Measurements from ENCODE around the gene ENOX2. TPM values are rescaled to one million over a fixed set of nuclear protein-coding genes. Genes with fewer than 3 reads are reported as not detected.

Gene ENOX2
- total RNA-seq, 4 donors from 2014 or later = 8.0 to 28.0 (median 15.2) TPM

- no peak overlapping the region for H3K27ac ChIP-seq
- no peak for TF ChIP-seq EP300 (IDR thresholded peaks at IDR 0.05)
- no peak overlapping the region for H3K4me3 ChIP-seq
- H3K36me3 ChIP-seq = peaks cover 0 to 10% (median 0%) of the 10 kb centered on the region in 3 donors
- DNase-seq (ENCODE audit: low spot score in 2 of 2) = no peak
- WGBS, 2 donors = 58 to 83% methylated on average over 1 of the region's 1 CpG
- H3K4me1 ChIP-seq = no peaks in the 10 kb centered on the region
- H3K27me3 ChIP-seq = no peaks in the 10 kb centered on the region
- no peaks in the 10 kb centered on the region for H3K9me3 ChIP-seq
Measured at GRCh38 chrX:130647468-130647867, 255.5 kb downstream of the ENOX2 start.

- DNase-seq (ENCODE audit: low spot score in 2 of 2) = no peak
- Histone ChIP-seq H3K4me1 (no peaks in the 10 kb centered on the region), H3K9me3 (no peaks in the 10 kb centered on the region), H3K27ac (no peak overlapping the region), H3K4me3 (no peak overlapping the region), H3K36me3 (peaks cover 0 to 10% (median 0%) of the 10 kb centered on the region in 3 donors), H3K27me3 (no peaks in the 10 kb centered on the region)
- WGBS, 2 donors = 67 to 70% methylated on average over 6 to 9 of the region's 9 CpGs
- TF ChIP-seq POLR2A (IDR thresholded peaks at IDR 0.05) = no peak
- no peak for TF ChIP-seq CTCF (IDR thresholded peaks at IDR 0.05)
- no peak for TF ChIP-seq EP300 (IDR thresholded peaks at IDR 0.05)
Measured at GRCh38 chrX:130645955-130646583, 256.9 kb downstream of the ENOX2 start.

GRCh38 chrX:130637591-130637990, 265.4 kb downstream of the ENOX2 start:
- Histone ChIP-seq H3K9me3 (no peaks in the 10 kb centered on the region), H3K36me3 (peaks cover 0 to 14% (median 0%) of the 10 kb centered on the region in 3 donors), H3K4me1 (no peaks in the 10 kb centered on the region), H3K4me3 (no peak overlapping the region), H3K27ac (no peak overlapping the region), H3K27me3 (no peaks in the 10 kb centered on the region)
- TF ChIP-seq POLR2A (IDR thresholded peaks at IDR 0.05) (no peak), EP300 (IDR thresholded peaks at IDR 0.05) (no peak), CTCF (IDR thresholded peaks at IDR 0.05) (no peak)
- 66 to 69% methylated on average over 3 of the region's 3 CpGs for WGBS, 2 donors
- no peak for DNase-seq (ENCODE audit: low spot score in 2 of 2)

GRCh38 chrX:130636277-130636676, 266.7 kb downstream of the ENOX2 start:
- DNase-seq (ENCODE audit: low spot score in 2 of 2) = no peak
- Histone ChIP-seq H3K36me3 (peaks cover 0 to 14% (median 0%) of the 10 kb centered on the region in 3 donors), H3K4me3 (no peak overlapping the region), H3K27ac (no peak overlapping the region), H3K27me3 (no peaks in the 10 kb centered on the region), H3K4me1 (no peaks in the 10 kb centered on the region), H3K9me3 (no peaks in the 10 kb centered on the region)
- TF ChIP-seq EP300 (IDR thresholded peaks at IDR 0.05) = no peak
- TF ChIP-seq POLR2A (IDR thresholded peaks at IDR 0.05) = no peak
- TF ChIP-seq CTCF (IDR thresholded peaks at IDR 0.05) = no peak
- WGBS, 2 donors = 89 to 93% methylated on average over 3 of the region's 3 CpGs

- Histone ChIP-seq H3K9me3 (no peaks in the 10 kb centered on the region), H3K36me3 (peaks cover 0 to 14% (median 0%) of the 10 kb centered on the region in 3 donors), H3K27me3 (no peaks in the 10 kb centered on the region), H3K4me1 (no peaks in the 10 kb centered on the region), H3K27ac (no peak overlapping the region), H3K4me3 (no peak overlapping the region)
- TF ChIP-seq EP300 (IDR thresholded peaks at IDR 0.05) (no peak), POLR2A (IDR thresholded peaks at IDR 0.05) (no peak)
- 94% methylated on average over 3 of the region's 3 CpGs for WGBS, 2 donors
- no peak for DNase-seq (ENCODE audit: low spot score in 2 of 2)
Measured at GRCh38 chrX:130631011-130631410, 272.0 kb downstream of the ENOX2 start.

GRCh38 chrX:130628516-130628915, 274.5 kb downstream of the ENOX2 start:
- DNase-seq (ENCODE audit: low spot score in 2 of 2) = no peak
- Histone ChIP-seq H3K4me3 (no peak overlapping the region), H3K27me3 (no peaks in the 10 kb centered on the region), H3K9me3 (no peaks in the 10 kb centered on the region), H3K27ac (no peak overlapping the region), H3K4me1 (no peaks in the 10 kb centered on the region), H3K36me3 (peaks cover 0 to under 1% (median 0%) of the 10 kb centered on the region in 3 donors)
- 51 to 64% methylated on average over 2 of the region's 2 CpGs for WGBS, 2 donors
- no peak for TF ChIP-seq CTCF (IDR thresholded peaks at IDR 0.05)
- no peak for TF ChIP-seq EP300 (IDR thresholded peaks at IDR 0.05)
- TF ChIP-seq POLR2A (IDR thresholded peaks at IDR 0.05) = no peak

Measured in tibial nerve (tissue), 4 donors.